Activated CD4-positive, alpha-beta T cell treated with anti-CD3 and anti-CD28 coated beads, Interleukin-2, amount 50 U/mL, for 48 hours (primary cell): ENCODE measurements around the gene TBC1D25.

ENCODE experiments used
- DNase-seq, 2 experiments: peaks; one replicate each; pipeline ENCODE4 v3.0.0-alpha.2; 2020

Gene TBC1D25

GRCh38 chrX:48569958-48570357 lies 30.4 kb downstream of the TBC1D25 start:
- DNase-seq, result peak in 1 of 2 experiments; percentile 18

GRCh38 chrX:48573690-48574269 lies 34.3 kb downstream of the TBC1D25 start:
- peak; percentile 21 to 26 for DNase-seq

- peak; percentile 87 to 89 for DNase-seq
Measured at GRCh38 chrX:48574270-48575266, 35.1 kb downstream of the TBC1D25 start, which contains the start of gene RBM3. RBM3 (plus strand) TSS chrX:48574484; CDS start chrX:48575181, 697 bp downstream.

GRCh38 chrX:48575642-48576041 lies 36.1 kb downstream of the TBC1D25 start:
- no peak for DNase-seq

GRCh38 chrX:48576108-48576507 lies 36.6 kb downstream of the TBC1D25 start:
- DNase-seq, result peak in 1 of 2 experiments; percentile 10

- DNase-seq, result no peak
Measured at GRCh38 chrX:48578661-48579128, 39.2 kb downstream of the TBC1D25 start.

- DNase-seq, result no peak
Measured at GRCh38 chrX:48579259-48579658, 39.7 kb downstream of the TBC1D25 start.

GRCh38 chrX:48580662-48581061 lies 41.1 kb downstream of the TBC1D25 start:
- no peak for DNase-seq

- no peak for DNase-seq
Measured at GRCh38 chrX:48584698-48585097, 45.2 kb downstream of the TBC1D25 start.

- no peak for DNase-seq
Measured at GRCh38 chrX:48589482-48590162, 50.1 kb downstream of the TBC1D25 start.

- DNase-seq, result no peak
Measured at GRCh38 chrX:48590203-48591103, 50.9 kb downstream of the TBC1D25 start.

GRCh38 chrX:48591255-48591791 lies 51.8 kb downstream of the TBC1D25 start:
- no peak for DNase-seq

- no peak for DNase-seq
Measured at GRCh38 chrX:48592971-48593370, 53.5 kb downstream of the TBC1D25 start.

- no peak for DNase-seq
Measured at GRCh38 chrX:48595929-48596328, 56.4 kb downstream of the TBC1D25 start.

- DNase-seq, result peak; percentile 89
Measured at GRCh38 chrX:48597353-48598264, 58.1 kb downstream of the TBC1D25 start, which contains the start of gene WDR13. WDR13 (plus strand) TSS chrX:48597492; CDS start chrX:48597997, 505 bp downstream.

GRCh38 chrX:48598614-48599013 lies 59.1 kb downstream of the TBC1D25 start:
- DNase-seq, result no peak

GRCh38 chrX:48599341-48599740 lies 59.8 kb downstream of the TBC1D25 start:
- DNase-seq, result no peak

- DNase-seq, result no peak
Measured at GRCh38 chrX:48600226-48600625, 60.7 kb downstream of the TBC1D25 start.

GRCh38 chrX:48601741-48602394 lies 62.4 kb downstream of the TBC1D25 start:
- no peak for DNase-seq

- DNase-seq, result no peak
Measured at GRCh38 chrX:48604701-48605100, 65.2 kb downstream of the TBC1D25 start.
